ENCODE data around the gene TBX21. TPM values are rescaled to one million over a fixed set of nuclear protein-coding genes. Genes with fewer than 3 reads are reported as not detected.
A peak's percentile ranks its signal among the peaks of the same experiment; 100 is the strongest.

TBX21 gene
- total and polyA plus RNA-seq, 2 of the 4 experiments (the other 2 are of a cell fraction): not detected

GRCh38 chr17:47744168-47745036, 11.4 kb downstream of the TBX21 start:
- intact Hi-C loops (cut with micrococcal nuclease): no loop called here
- Histone ChIP-seq H3K9me3 (ENCODE audit: control insufficient read depth, insufficient read depth, low read length) (peaks cover 6% of the 10 kb centered on the region), H3K9me1 (ENCODE audit: insufficient read depth, low read length) (no peaks in the 10 kb centered on the region), H2BK5ac (ENCODE audit: low read depth, low read length, poor library complexity, severe bottlenecking) (no peak overlapping the region), H2AFZ (replicated peaks; ENCODE audit: low read length, poor library complexity) (no peak overlapping the region), H4K5ac (ENCODE audit: low read depth, low read length) (no peak overlapping the region), H3K56ac (ENCODE audit: extremely low read depth, insufficient read depth, low read length) (no peak overlapping the region), H3K4ac (ENCODE audit: low read depth, low read length) (no peak overlapping the region), H3K18ac (ENCODE audit: low read depth, low read length) (no peak overlapping the region), H3K23ac (ENCODE audit: low read depth, low read length) (no peak overlapping the region), H2BK120ac (ENCODE audit: low read depth, low read length) (no peak overlapping the region), H4K20me1 (ENCODE audit: insufficient read depth, low read length) (no peaks in the 10 kb centered on the region; the same call in 1 of the 2 replicates), H3K4me1 (ENCODE audit: control insufficient read depth, insufficient read depth, low read length) (no peaks in the 10 kb centered on the region), H3K4me3 (ENCODE audit: insufficient read depth, low read depth, low read length) (no peak overlapping the region), H2BK20ac (ENCODE audit: low read depth, low read length) (no peak overlapping the region), H4K8ac (ENCODE audit: low read depth in 2 of 2, low read length in 2 of 2) (no peak overlapping the region), H2AK9ac (replicated peaks; ENCODE audit: low read depth, low read length, poor library complexity) (peak overlapping the region; percentile 42), H3K36me3 (ENCODE audit: control insufficient read depth, insufficient read depth, low read length) (no peaks in the 10 kb centered on the region), H2AK5ac (ENCODE audit: low read depth, low read length) (no peak overlapping the region), H3K9ac (ENCODE audit: low read depth, low read length) (no peak overlapping the region), H3K27ac (ENCODE audit: insufficient read depth, low read length) (no peak overlapping the region), H3K79me1 (ENCODE audit: low read depth in 1 of 2, low read length in 2 of 2) (no peaks in the 10 kb centered on the region), H2BK15ac (ENCODE audit: low read depth, low read length) (no peak overlapping the region), H4K91ac (ENCODE audit: insufficient read depth, low read depth, low read length) (no peak overlapping the region), H3K27me3 (ENCODE audit: control insufficient read depth, insufficient read depth, low read length) (peaks cover 58% of the 10 kb centered on the region), H3K14ac (replicated peaks; ENCODE audit: low read depth, low read length) (no peak overlapping the region), H3K4me2 (ENCODE audit: low read depth, low read length) (no peak overlapping the region)
- DNase-seq (no peak), ATAC-seq (ENCODE audit: low read depth) (no peak)
- dilution Hi-C loops (cut with HindIII; ENCODE audit: low sequenced_read_pairs, unreplicated experiment): no loop called here
- 39% methylated on average over 7 of the region's 22 CpGs; no CpG with 5 or more reads in 1 of the 2 experiments for WGBS, 2 experiments (ENCODE audit: extremely low coverage in 2 of 2, insufficient read length in 1 of 2)
- CTCF ChIA-PET: interaction anchor here (1.2 kb wide), 1 partner anchor 45 kb away, joined by 3 read pairs; no protein-coding TSS in a partner anchor
- in situ Hi-C loops (cut with MboI; ENCODE audit: low sequenced_read_pairs): no loop called here
- TF ChIP-seq MAFK (IDR thresholded peaks at IDR 0.05; ENCODE audit: low read depth, low read length) (no peak), MXI1 (IDR thresholded peaks at IDR 0.05; ENCODE audit: borderline replicate concordance, low read depth, low read length) (no peak), BHLHE40 (IDR thresholded peaks at IDR 0.05; ENCODE audit: low read depth, low read length) (no peak), NFE2L2 (IDR thresholded peaks at IDR 0.05; ENCODE audit: low read depth, low read length) (no peak)
- POLR2A ChIA-PET (ENCODE audit: unreplicated experiment): no interaction called here
- BruUV-seq (replicated peaks): no TSS peak

Measured in IMR-90 (cell line).